Nucleus accumbens (tissue), 56 donors: ENCODE measurements around the gene SIM2.
A peak's percentile ranks its signal among the peaks of the same experiment; 100 is the strongest.
"Not testable (repeated sequence)": the region's sequence is repeated elsewhere in the genome, so short reads cannot be mapped to it uniquely, and the experiment has no call there.

Experiments
- DNase-seq, 56 donors: peaks; one replicate each; lab custom pipeline; 2025; lab: John Stamatoyannopoulos, UW

The SIM2 gene

GRCh38 chr21:36698981-36699545 lies at the start of gene SIM2:
SIM2 (plus strand) TSS chr21:36699115; CDS start chr21:36699747, 632 bp downstream.
- no peak for DNase-seq

GRCh38 chr21:36654324-36654723 lies 44.6 kb upstream of the SIM2 start:
- peak in 54 of 56 donors; percentile 12 to 90 (median 72) for DNase-seq

GRCh38 chr21:36654796-36655325 lies 44.1 kb upstream of the SIM2 start:
- DNase-seq: peak in 20 of 56 donors; percentile 1 to 61 (median 36)

- DNase-seq: no peak
These were observed 42.8 kb upstream of the SIM2 start for GRCh38 chr21:36656138-36656537.

- DNase-seq: not testable (repeated sequence)
These were observed 41.6 kb upstream of the SIM2 start for GRCh38 chr21:36657290-36657689.

GRCh38 chr21:36657999-36658398 lies 40.9 kb upstream of the SIM2 start:
- DNase-seq: no peak

GRCh38 chr21:36658926-36659325 lies 40.0 kb upstream of the SIM2 start:
- no peak for DNase-seq

GRCh38 chr21:36661511-36662309 lies 37.2 kb upstream of the SIM2 start:
- peak in 5 of 56 donors; percentile 2 to 34 (median 8) for DNase-seq

- DNase-seq: no peak
These were observed 35.7 kb upstream of the SIM2 start for GRCh38 chr21:36663033-36663855.

- no peak for DNase-seq
These were observed 34.3 kb upstream of the SIM2 start for GRCh38 chr21:36664662-36664990.

GRCh38 chr21:36665806-36666205 lies 33.1 kb upstream of the SIM2 start:
- DNase-seq: no peak

GRCh38 chr21:36668713-36669112 lies 30.2 kb upstream of the SIM2 start:
- no peak for DNase-seq

GRCh38 chr21:36671836-36672235 lies 27.1 kb upstream of the SIM2 start:
- no peak for DNase-seq

GRCh38 chr21:36672296-36672695 lies 26.6 kb upstream of the SIM2 start:
- DNase-seq: not testable (repeated sequence)

GRCh38 chr21:36672737-36673136 lies 26.2 kb upstream of the SIM2 start:
- DNase-seq: no peak

GRCh38 chr21:36676039-36676950 lies 22.6 kb upstream of the SIM2 start:
- no peak for DNase-seq

- DNase-seq: no peak
These were observed 21.5 kb upstream of the SIM2 start for GRCh38 chr21:36677443-36677842.

- no peak for DNase-seq
These were observed 20.4 kb upstream of the SIM2 start for GRCh38 chr21:36678538-36678937.

GRCh38 chr21:36681117-36681631 lies 17.7 kb upstream of the SIM2 start:
- DNase-seq: no peak
